ENCODE results near the gene MYEF2.

Gene MYEF2

DNA sequence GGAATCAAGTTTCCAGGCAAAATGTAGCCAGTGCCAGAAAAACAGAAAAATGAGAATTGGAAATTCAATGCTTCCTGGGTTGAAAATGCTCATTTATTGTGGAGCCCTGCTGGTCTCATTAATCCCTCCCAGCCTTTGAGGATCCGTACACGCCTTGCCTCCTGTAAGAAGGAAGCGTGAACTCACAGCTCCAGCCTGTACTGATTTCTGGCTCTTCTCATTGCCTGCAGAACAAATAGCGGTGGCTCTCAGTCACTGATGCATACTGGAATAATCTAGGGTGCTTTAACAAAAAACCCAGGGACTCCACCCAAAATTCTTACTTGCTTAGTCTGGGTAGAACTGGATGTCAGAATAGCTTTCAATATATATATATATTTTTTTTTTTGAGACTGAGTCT, 86.6 kb downstream of the MYEF2 start:
- TF ChIP-seq, protein P1, sequence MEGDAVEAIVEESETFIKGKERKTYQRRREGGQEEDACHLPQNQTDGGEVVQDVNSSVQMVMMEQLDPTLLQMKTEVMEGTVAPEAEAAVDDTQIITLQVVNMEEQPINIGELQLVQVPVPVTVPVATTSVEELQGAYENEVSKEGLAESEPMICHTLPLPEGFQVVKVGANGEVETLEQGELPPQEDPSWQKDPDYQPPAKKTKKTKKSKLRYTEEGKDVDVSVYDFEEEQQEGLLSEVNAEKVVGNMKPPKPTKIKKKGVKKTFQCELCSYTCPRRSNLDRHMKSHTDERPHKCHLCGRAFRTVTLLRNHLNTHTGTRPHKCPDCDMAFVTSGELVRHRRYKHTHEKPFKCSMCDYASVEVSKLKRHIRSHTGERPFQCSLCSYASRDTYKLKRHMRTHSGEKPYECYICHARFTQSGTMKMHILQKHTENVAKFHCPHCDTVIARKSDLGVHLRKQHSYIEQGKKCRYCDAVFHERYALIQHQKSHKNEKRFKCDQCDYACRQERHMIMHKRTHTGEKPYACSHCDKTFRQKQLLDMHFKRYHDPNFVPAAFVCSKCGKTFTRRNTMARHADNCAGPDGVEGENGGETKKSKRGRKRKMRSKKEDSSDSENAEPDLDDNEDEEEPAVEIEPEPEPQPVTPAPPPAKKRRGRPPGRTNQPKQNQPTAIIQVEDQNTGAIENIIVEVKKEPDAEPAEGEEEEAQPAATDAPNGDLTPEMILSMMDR (IDR thresholded peaks at IDR 0.05; ENCODE audit: low read depth, low read length) = no peak
- no peak for DNase-seq (ENCODE audit: extremely low read depth, low read depth)

DNA sequence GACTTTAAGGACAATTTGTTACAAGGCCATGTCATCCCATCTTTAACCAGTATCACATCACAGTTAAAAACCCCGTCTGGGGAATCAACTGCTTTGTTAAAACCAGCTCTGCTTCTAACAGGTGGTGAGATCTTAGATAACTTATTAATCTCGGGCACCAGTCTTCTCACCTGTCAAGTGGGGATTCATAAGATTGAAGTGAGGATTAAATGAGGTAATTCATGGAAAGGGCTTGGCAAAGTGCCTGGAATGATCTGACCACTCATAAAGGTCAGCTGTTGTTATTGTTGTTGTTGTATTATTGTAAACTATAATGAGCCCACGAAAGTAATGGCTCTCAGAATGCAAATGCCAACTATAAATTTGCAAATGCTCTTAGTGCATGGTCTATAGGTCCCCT, 87.4 kb downstream of the MYEF2 start:
- TF ChIP-seq, protein P1 (IDR thresholded peaks at IDR 0.05; ENCODE audit: low read depth, low read length) = no peak
- no peak for DNase-seq (ENCODE audit: extremely low read depth, low read depth)

DNA sequence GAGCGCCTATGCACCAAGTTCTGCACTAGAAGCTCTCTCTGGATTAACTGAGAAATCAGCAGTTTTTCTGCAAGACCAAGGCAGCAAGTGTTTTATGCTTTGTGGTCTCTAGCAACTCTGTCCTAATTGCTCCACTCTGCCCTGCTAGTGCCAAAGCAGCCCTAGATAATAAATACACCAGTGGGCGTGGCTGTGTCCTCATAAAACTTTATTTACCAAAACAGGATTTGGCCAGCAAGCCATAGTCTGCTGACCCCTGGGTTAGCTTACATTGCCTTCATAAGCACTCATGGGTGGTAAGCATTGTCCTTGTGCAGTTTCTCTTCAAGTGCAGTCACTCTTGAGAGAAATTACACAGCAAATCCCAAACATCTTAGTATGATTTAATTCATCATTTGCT, 88.0 kb downstream of the MYEF2 start:
- DNase-seq (ENCODE audit: extremely low read depth, low read depth) = no peak

DNA sequence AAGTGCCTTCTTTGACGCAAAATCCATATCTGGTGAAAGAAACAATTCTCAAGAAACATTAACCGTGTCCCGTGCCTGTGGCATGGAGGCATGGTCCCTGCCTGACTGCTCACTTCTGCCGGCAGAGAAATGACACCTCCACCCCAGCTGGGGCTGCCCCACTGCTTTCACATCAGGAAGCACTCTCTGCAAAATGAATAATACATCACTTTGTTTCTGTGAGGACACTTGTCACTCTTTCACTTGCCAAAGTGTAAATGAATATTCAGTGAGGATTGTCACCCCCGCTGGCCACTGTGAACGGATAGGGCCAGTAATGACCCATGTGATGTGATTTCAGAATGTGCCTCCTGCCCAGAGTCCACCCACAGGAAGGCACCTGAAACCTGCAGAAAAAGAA, 88.4 kb downstream of the MYEF2 start:
- no peak for DNase-seq (ENCODE audit: extremely low read depth, low read depth)
- TF ChIP-seq, protein P1 (IDR thresholded peaks at IDR 0.05; ENCODE audit: low read depth, low read length) = no peak

More for the DNA sequence above, 88.0 kb downstream of the MYEF2 start:
- TF ChIP-seq, protein P1 (IDR thresholded peaks at IDR 0.05; ENCODE audit: low read depth, low read length) = no peak

DNA sequence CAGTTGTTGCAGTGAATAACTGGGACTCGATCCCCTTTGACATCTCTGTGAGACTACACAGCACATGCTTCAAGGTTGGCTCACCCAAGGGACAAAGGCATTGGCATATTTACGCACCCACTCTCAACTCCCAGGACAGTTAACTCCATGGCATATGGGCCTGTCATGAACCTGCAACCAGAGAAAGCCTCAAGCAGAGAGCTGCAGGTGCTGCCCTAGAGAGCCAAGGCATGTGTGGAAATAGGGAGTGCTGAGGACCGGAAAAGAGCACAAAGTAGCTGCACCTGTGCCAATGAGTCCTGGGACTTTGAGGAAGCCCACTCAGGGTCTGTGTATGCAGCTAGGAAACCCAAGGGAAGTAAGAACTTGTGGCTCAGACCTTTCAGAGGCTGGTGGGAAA, 90.3 kb downstream of the MYEF2 start:
- no peak for DNase-seq (ENCODE audit: extremely low read depth, low read depth)
- TF ChIP-seq, protein P1 (IDR thresholded peaks at IDR 0.05; ENCODE audit: low read depth, low read length) = no peak

DNA sequence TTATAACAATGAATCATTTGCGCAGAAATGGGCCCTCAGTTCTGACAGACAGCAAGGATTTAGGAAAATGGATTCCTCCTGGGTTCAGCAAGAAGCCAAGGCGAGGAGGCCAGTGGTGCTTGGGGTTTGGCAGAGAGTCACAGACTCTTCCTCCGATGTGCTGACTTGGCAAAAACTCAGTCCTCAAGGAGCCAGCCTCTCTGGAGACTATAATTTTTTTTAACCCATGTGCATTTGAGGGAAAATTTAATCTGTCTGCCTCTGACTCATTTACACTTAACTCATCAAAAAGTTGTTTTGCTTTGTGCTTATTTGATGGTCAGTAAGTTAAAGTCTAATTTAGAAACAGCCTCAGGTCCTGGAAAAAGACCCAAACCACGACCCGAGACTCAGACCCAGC, 91.5 kb downstream of the MYEF2 start:
- DNase-seq (ENCODE audit: extremely low read depth, low read depth) = no peak
- TF ChIP-seq, protein P1 (IDR thresholded peaks at IDR 0.05; ENCODE audit: low read depth, low read length) = no peak

DNA sequence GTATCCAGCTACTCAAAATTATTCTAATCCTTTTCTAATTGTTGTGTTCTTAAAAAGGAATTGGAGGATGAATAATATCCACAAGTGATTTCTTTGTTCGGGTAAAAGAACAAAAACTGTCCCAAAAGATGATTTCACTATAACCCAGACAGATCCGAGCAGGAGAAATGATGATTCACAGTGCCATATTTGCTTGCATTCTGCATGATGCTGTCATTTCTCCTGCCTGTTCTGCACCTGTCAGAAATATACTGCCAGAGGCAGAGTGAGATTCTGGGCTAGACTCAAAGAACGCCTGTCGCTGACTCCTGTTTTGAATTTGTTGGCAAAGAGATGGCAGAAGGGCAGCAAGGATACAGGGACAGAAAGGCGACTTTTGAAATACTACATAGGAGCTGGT, 92.0 kb downstream of the MYEF2 start:
- TF ChIP-seq, protein P1 (IDR thresholded peaks at IDR 0.05; ENCODE audit: low read depth, low read length) = no peak
- no peak for DNase-seq (ENCODE audit: extremely low read depth, low read depth)
